ENCODE results near the gene KRT222.

Gene KRT222

GRCh38 chr17:40614431-40615067, 50.4 kb downstream of the KRT222 start:
- DNase-seq = no peak

- no peak for DNase-seq
Observed at GRCh38 chr17:40613467-40614154, 51.4 kb downstream of the KRT222 start.

GRCh38 chr17:40612599-40613244, 52.3 kb downstream of the KRT222 start:
- no peak for DNase-seq

- DNase-seq = no peak
Observed at GRCh38 chr17:40611840-40612474, 53.0 kb downstream of the KRT222 start.

- DNase-seq = no peak
Observed at GRCh38 chr17:40610359-40610758, 54.6 kb downstream of the KRT222 start.

- no peak for DNase-seq
Observed at GRCh38 chr17:40608061-40608581, 56.9 kb downstream of the KRT222 start.

- DNase-seq = no peak
Observed at GRCh38 chr17:40607641-40608040, 57.3 kb downstream of the KRT222 start.

GRCh38 chr17:40606548-40607353, 58.2 kb downstream of the KRT222 start:
- DNase-seq = no peak

DNA sequence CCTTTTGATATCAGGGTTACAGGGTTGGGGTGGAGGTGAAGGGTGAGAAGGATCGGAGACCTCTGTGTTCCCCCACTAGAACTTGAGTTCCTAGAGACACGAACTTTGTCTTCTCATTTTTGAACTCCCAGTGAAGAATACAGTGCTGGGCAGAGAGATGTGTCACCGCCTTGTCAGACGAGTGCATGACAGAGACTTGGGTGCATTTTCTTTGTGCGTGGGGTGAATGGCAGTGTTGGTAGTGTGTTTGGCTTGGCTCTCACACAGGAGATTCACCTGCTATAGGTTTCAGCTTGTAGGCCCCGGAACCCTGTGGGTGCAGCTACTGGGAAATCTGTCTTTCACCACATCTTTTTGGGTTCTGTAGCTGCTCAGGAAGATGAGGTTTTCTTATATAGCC, 59.7 kb downstream of the KRT222 start:
- no peak for DNase-seq

Measured in NCI-H1930 (cell line).